ENCODE measurements around the gene PLCZ1.
"Not testable (repeated sequence)": the region's sequence is repeated elsewhere in the genome, so short reads cannot be mapped to it uniquely, and the experiment has no call there.

The PLCZ1 gene

GRCh38 chr12:18737819-18738218 is at the start of gene PLCZ1, which contains the start of gene CAPZA3:
Gene PLCZ1, minus strand, starts transcription at chr12:18738012. Its CDS starts 641 bp downstream, at chr12:18737371.
Gene CAPZA3, plus strand, starts transcription at chr12:18738119. Its CDS starts 150 bp downstream, at chr12:18738269.
- no peak for DNase-seq

GRCh38 chr12:18785465-18785864 is 47.7 kb upstream of the PLCZ1 start:
- DNase-seq: not testable (repeated sequence)

- DNase-seq: no peak
These were observed 45.0 kb upstream of the PLCZ1 start for GRCh38 chr12:18782827-18783226.

GRCh38 chr12:18766479-18766878 is 28.7 kb upstream of the PLCZ1 start:
- not testable (repeated sequence) for DNase-seq

- DNase-seq: no peak
These were observed 17.5 kb upstream of the PLCZ1 start for GRCh38 chr12:18755341-18755740.

- DNase-seq: no peak
These were observed 16.4 kb upstream of the PLCZ1 start for GRCh38 chr12:18754124-18754707.

GRCh38 chr12:18753481-18754123 is 15.8 kb upstream of the PLCZ1 start:
- no peak for DNase-seq

GRCh38 chr12:18752947-18753346 is 15.1 kb upstream of the PLCZ1 start:
- no peak for DNase-seq

- DNase-seq: no peak
These were observed 14.6 kb upstream of the PLCZ1 start for GRCh38 chr12:18752280-18752920.

- no peak for DNase-seq
These were observed 14.1 kb upstream of the PLCZ1 start for GRCh38 chr12:18751866-18752265.

GRCh38 chr12:18750085-18750484 is 12.3 kb upstream of the PLCZ1 start:
- no peak for DNase-seq

GRCh38 chr12:18749386-18749957 is 11.7 kb upstream of the PLCZ1 start:
- DNase-seq: no peak

GRCh38 chr12:18747895-18748294 is 10.1 kb upstream of the PLCZ1 start:
- DNase-seq: no peak

GRCh38 chr12:18731156-18731555 is 6.7 kb downstream of the PLCZ1 start:
- no peak for DNase-seq

- DNase-seq: no peak
These were observed 14.1 kb downstream of the PLCZ1 start for GRCh38 chr12:18723752-18724151.

GRCh38 chr12:18721452-18721851 is 16.4 kb downstream of the PLCZ1 start:
- DNase-seq: no peak

- no peak for DNase-seq
These were observed 17.1 kb downstream of the PLCZ1 start for GRCh38 chr12:18720690-18721089.

GRCh38 chr12:18719922-18720510 is 17.8 kb downstream of the PLCZ1 start:
- DNase-seq: no peak

GRCh38 chr12:18718462-18718861 is 19.4 kb downstream of the PLCZ1 start:
- DNase-seq: no peak

GRCh38 chr12:18716236-18716635 is 21.6 kb downstream of the PLCZ1 start:
- DNase-seq: no peak

- no peak for DNase-seq
These were observed 31.0 kb downstream of the PLCZ1 start for GRCh38 chr12:18706798-18707197.

GRCh38 chr12:18703911-18704310 is 33.9 kb downstream of the PLCZ1 start:
- no peak for DNase-seq

GRCh38 chr12:18703321-18703720 is 34.5 kb downstream of the PLCZ1 start:
- no peak for DNase-seq

GRCh38 chr12:18700271-18700670 is 37.5 kb downstream of the PLCZ1 start:
- no peak for DNase-seq
